ENCODE data around the gene DNAJB5.

The DNAJB5 gene

GRCh38 chr9:34957492-34958410 is 31.8 kb upstream of the DNAJB5 start, which contains the start of gene PHF24:
Gene PHF24, plus strand, starts transcription at chr9:34958285. Its CDS starts 13,014 bp downstream, at chr9:34971299.
- Mint-ChIP-seq H3K9me3 (no peaks in the 10 kb centered on the region), H3K27me3 (ENCODE audit: low read depth) (peaks cover 93% of the 10 kb centered on the region), H3K36me3 (ENCODE audit: low read depth) (no peaks in the 10 kb centered on the region), H3K27ac (no peak within 1 kb of the TSS), H3K4me1 (peaks cover 9% of the 10 kb centered on the region), H3K4me3 (peak within 1 kb of the TSS; percentile 77 to 82 (median 81))
- no peak for TF ChIP-seq CTCF (IDR thresholded peaks at IDR 0.05; ENCODE audit: unreplicated experiment in 3 of 3)

DNA sequence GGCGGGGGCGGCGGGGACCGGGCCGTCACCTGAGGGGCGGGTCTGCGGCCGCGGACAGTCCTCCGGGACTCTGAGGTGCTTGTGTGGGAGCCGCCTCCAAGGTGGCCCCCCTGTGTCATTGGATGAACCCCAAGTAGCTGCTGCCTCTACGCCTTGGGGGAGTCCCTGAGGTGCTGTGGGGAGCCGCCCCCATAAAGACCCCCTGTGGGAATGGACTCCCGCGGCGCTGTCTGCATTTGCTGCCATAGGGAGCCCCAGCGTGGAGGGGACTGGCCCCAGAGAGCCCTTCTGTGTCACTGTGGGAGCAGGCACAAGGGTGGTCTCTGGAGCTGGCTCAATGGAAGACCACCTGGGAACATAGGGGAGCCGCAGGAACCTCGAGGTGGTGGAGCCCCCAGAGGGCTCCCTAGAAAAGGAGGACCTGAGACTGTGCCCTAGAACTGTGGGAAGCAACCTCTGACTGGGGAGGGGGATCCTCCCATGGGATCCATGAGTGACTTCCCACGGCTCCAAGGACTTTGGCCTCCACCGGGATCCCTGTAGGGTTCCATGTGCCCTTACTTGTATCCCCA is 31.0 kb upstream of the DNAJB5 start:
- H3K36me3 Mint-ChIP-seq (ENCODE audit: low read depth) = no peaks in the 10 kb centered on the region
- H3K27me3 Mint-ChIP-seq (ENCODE audit: low read depth) = peaks cover 93% of the 10 kb centered on the region
- no peaks in the 10 kb centered on the region for H3K9me3 Mint-ChIP-seq
- peaks cover 9% of the 10 kb centered on the region for H3K4me1 Mint-ChIP-seq
- no peak for TF ChIP-seq CTCF (IDR thresholded peaks at IDR 0.05; ENCODE audit: unreplicated experiment in 3 of 3)
- peak overlapping the region; percentile 63 to 64 (median 63) for H3K4me3 Mint-ChIP-seq
- no peak overlapping the region for H3K27ac Mint-ChIP-seq

DNA sequence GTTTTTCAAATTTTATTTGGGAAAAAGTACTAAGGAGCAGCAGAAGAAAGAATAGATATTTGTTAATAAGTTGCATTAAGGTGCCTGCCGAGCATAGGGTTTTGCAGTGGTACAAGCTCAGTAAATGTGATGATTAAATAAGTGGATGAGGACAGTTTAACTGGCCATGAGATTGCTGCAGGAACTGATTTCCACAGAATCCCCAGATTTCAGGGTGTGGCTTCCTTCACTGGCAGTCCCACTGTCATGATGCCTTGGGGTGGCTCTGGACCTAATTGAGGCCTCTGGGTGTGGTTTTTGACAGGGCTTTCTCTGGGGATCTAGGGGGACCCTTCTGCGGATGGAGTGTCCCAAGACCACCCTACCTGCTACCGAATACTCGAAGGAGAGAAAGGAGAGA is 30.1 kb upstream of the DNAJB5 start:
- H3K4me3 Mint-ChIP-seq = peak overlapping the region; percentile 14 to 29 (median 20)
- TF ChIP-seq CTCF (IDR thresholded peaks at IDR 0.05; ENCODE audit: unreplicated experiment in 3 of 3) = no peak
- H3K27ac Mint-ChIP-seq = no peak overlapping the region
- no peaks in the 10 kb centered on the region for H3K36me3 Mint-ChIP-seq (ENCODE audit: low read depth)
- peaks cover 93% of the 10 kb centered on the region for H3K27me3 Mint-ChIP-seq (ENCODE audit: low read depth)
- H3K4me1 Mint-ChIP-seq = peaks cover 9% of the 10 kb centered on the region
- H3K9me3 Mint-ChIP-seq = no peaks in the 10 kb centered on the region

- Mint-ChIP-seq H3K27ac (no peak overlapping the region), H3K4me1 (peaks cover 9% of the 10 kb centered on the region), H3K9me3 (no peaks in the 10 kb centered on the region), H3K27me3 (ENCODE audit: low read depth) (peaks cover 90% of the 10 kb centered on the region), H3K36me3 (ENCODE audit: low read depth) (no peaks in the 10 kb centered on the region), H3K4me3 (no peak overlapping the region)
- no peak for TF ChIP-seq CTCF (IDR thresholded peaks at IDR 0.05; ENCODE audit: unreplicated experiment in 3 of 3)
Measured at GRCh38 chr9:34961574-34962490, 27.7 kb upstream of the DNAJB5 start.

DNA sequence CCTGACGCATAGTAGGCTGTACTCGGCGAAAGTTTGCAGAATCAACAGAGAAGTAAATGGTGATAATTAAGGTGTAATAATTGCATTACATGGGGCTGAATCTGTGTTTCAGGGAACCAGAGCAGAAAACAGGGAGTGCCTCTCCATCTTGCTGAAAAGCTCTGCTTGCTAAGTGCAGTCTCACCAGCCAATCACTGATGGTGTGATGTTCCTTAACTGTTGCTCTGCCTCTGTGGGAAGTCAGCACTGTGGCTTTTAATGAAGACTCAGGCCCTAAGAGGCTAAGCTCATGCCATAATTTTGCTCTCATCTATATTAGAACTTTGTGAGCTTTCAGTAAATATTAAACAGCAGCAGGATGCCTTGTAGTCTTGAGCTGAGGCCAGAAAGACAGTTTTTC is 27.0 kb upstream of the DNAJB5 start:
- Mint-ChIP-seq H3K36me3 (ENCODE audit: low read depth) (no peaks in the 10 kb centered on the region), H3K4me3 (no peak overlapping the region), H3K27ac (no peak overlapping the region), H3K27me3 (ENCODE audit: low read depth) (peaks cover 90% of the 10 kb centered on the region), H3K9me3 (no peaks in the 10 kb centered on the region), H3K4me1 (peaks cover 9% of the 10 kb centered on the region)
- TF ChIP-seq CTCF (IDR thresholded peaks at IDR 0.05; ENCODE audit: unreplicated experiment in 3 of 3) = no peak
